Measurements from ENCODE around the gene RIPK4. TPM values are rescaled to one million over a fixed set of nuclear protein-coding genes. Genes with fewer than 3 reads are reported as not detected.

The RIPK4 gene
- total RNA-seq, 1 donor from 2014 or later, result 2.9 TPM

DNA sequence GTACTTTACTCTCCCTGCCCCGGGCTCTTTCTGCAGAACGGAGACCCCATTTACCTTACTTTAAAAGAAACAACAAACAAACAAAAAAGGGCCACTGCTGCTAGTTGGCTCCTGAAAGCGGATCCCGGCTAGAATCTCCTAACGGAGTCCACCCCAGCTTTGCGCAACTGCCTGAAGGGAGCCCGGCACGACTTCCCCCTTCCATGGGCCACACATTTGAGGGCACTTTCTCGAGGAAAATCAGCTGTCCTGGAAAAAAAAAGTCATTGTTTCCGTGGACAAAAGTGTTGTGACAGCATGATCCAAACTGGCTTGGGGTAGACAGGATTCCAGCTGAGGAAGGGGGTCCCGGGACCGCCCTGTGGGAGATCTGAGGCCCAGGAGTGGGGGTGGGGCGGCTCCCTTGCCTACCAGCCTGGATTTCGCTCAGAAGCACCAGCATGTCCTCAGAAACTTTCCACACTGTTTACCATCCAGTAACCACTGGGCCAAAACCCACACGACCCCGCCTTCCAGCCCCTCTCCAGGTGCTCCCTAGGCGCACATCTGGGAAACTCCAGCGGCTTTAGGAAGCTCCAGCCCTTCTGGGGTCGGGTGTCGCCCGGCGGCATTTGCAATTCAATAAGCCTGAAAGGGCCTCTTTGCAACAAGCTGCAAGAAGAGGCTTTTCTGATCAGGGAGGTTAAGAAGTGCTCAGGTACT lies 4.8 kb downstream of the RIPK4 start:
- H3K27ac Mint-ChIP-seq (ENCODE audit: unreplicated experiment), result peak overlapping the region; percentile 22
- H3K4me3 Mint-ChIP-seq (ENCODE audit: unreplicated experiment), result peak overlapping the region; percentile 84
- H3K27me3 Mint-ChIP-seq (ENCODE audit: unreplicated experiment), result peaks cover 9% of the 10 kb centered on the region
- H3K4me1 Mint-ChIP-seq (ENCODE audit: low read depth, unreplicated experiment), result peaks cover 27% of the 10 kb centered on the region
- peaks cover 1% of the 10 kb centered on the region for H3K36me3 Mint-ChIP-seq (ENCODE audit: unreplicated experiment)
- TF ChIP-seq, protein P1, sequence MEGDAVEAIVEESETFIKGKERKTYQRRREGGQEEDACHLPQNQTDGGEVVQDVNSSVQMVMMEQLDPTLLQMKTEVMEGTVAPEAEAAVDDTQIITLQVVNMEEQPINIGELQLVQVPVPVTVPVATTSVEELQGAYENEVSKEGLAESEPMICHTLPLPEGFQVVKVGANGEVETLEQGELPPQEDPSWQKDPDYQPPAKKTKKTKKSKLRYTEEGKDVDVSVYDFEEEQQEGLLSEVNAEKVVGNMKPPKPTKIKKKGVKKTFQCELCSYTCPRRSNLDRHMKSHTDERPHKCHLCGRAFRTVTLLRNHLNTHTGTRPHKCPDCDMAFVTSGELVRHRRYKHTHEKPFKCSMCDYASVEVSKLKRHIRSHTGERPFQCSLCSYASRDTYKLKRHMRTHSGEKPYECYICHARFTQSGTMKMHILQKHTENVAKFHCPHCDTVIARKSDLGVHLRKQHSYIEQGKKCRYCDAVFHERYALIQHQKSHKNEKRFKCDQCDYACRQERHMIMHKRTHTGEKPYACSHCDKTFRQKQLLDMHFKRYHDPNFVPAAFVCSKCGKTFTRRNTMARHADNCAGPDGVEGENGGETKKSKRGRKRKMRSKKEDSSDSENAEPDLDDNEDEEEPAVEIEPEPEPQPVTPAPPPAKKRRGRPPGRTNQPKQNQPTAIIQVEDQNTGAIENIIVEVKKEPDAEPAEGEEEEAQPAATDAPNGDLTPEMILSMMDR (IDR thresholded peaks at IDR 0.05; ENCODE audit: partially characterized antibody, unreplicated experiment), result no peak
- no peaks in the 10 kb centered on the region for H3K9me3 Mint-ChIP-seq (ENCODE audit: unreplicated experiment)
- DNase-seq, result no peak

DNA sequence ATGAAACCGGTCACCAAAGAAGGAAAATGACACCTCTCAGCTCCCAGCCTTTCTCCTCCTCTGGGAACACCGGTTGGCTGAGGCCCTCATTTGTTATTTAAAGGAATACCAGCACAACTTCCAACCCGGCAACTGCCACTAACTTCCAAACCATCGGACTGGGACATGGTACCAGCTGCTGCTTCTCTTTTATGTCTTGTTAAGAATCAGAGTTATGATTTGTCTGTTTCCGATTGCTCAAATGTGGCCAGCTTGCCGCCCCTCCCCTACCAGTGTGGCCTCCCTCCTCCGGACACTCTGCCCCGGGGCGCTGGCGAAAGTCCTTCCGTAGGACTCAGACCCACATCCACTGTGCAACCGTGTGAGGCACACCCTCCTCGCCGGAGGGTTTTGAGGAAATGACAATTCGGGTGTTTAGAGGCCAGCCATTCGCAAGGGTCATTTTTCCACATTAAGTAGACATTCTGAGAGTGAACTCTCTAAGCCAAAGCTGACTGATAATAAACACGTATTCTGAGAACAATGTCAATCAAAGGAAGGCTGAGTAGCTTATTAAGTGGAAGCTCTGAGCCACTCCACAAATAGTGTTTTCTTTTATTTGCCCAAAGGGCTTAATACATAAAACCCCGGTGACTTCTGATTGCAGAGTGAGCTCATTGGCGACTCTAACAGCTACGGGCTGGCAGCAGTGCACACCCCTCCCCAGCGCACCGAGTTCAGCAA lies 5.5 kb downstream of the RIPK4 start:
- Mint-ChIP-seq H3K36me3 (ENCODE audit: unreplicated experiment) (no peaks in the 10 kb centered on the region), H3K27ac (ENCODE audit: unreplicated experiment) (peak overlapping the region; percentile 22), H3K27me3 (ENCODE audit: unreplicated experiment) (peaks cover 8% of the 10 kb centered on the region), H3K9me3 (ENCODE audit: unreplicated experiment) (no peaks in the 10 kb centered on the region), H3K4me1 (ENCODE audit: low read depth, unreplicated experiment) (peaks cover 26% of the 10 kb centered on the region), H3K4me3 (ENCODE audit: unreplicated experiment) (peak overlapping the region; percentile 84)
- TF ChIP-seq, protein P1 (IDR thresholded peaks at IDR 0.05; ENCODE audit: partially characterized antibody, unreplicated experiment), result no peak
- DNase-seq, result no peak

DNA sequence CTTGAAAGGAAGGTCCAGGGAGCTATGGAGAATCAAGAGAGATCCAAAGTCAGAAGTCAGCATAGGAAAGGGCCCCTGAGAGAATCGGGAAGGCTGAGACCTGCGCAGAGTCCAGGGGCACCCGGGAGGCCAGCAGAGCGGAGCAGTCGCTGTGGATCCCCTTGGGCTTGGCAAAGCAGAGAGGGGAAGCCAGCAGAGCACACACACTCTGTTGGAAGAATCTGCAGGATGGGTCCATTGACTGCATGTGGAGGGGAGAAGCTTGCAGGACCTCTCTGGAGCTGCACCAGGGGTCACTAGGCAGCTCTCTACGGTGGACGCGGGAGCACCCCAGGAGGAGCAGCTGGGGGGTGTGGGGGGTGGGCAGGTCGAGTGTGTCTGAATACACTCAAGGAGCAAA lies 6.4 kb downstream of the RIPK4 start:
- no peak overlapping the region for H3K4me3 Mint-ChIP-seq (ENCODE audit: unreplicated experiment)
- peaks cover 10% of the 10 kb centered on the region for H3K27me3 Mint-ChIP-seq (ENCODE audit: unreplicated experiment)
- H3K36me3 Mint-ChIP-seq (ENCODE audit: unreplicated experiment), result no peaks in the 10 kb centered on the region
- DNase-seq, result no peak
- H3K27ac Mint-ChIP-seq (ENCODE audit: unreplicated experiment), result no peak overlapping the region
- TF ChIP-seq, protein P1 (IDR thresholded peaks at IDR 0.05; ENCODE audit: partially characterized antibody, unreplicated experiment), result no peak
- H3K9me3 Mint-ChIP-seq (ENCODE audit: unreplicated experiment), result no peaks in the 10 kb centered on the region
- peaks cover 27% of the 10 kb centered on the region for H3K4me1 Mint-ChIP-seq (ENCODE audit: low read depth, unreplicated experiment)

DNA sequence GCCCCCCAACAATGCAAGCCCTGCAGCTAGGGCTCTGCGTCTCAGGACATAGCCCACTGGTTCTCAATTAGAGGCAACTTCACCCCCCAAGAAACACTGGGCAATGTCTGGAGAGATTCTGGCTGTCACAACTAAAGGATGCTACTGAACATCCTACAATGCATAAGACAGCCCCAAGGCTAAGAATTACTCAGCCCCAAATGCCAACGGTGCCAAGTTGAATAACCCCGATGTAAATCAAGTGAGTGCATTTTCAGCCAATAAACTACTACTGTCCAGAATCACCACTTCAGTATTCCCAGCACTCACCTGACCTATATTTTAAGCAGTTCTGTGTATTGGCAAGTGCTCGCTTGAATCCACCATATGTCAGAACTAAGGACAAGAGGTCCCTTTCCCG lies 6.9 kb downstream of the RIPK4 start:
- Mint-ChIP-seq H3K27me3 (ENCODE audit: unreplicated experiment) (peaks cover 9% of the 10 kb centered on the region), H3K9me3 (ENCODE audit: unreplicated experiment) (no peaks in the 10 kb centered on the region)

More for the DNA sequence above, 6.9 kb downstream of the RIPK4 start:
- Mint-ChIP-seq H3K27ac (ENCODE audit: unreplicated experiment) (no peak overlapping the region), H3K4me1 (ENCODE audit: low read depth, unreplicated experiment) (peaks cover 32% of the 10 kb centered on the region), H3K36me3 (ENCODE audit: unreplicated experiment) (no peaks in the 10 kb centered on the region), H3K4me3 (ENCODE audit: unreplicated experiment) (no peak overlapping the region)
- TF ChIP-seq, protein P1 (IDR thresholded peaks at IDR 0.05; ENCODE audit: partially characterized antibody, unreplicated experiment), result no peak
- DNase-seq, result no peak

All from glutamatergic neuron (in vitro differentiated cells).